GM19372 (cell line): ENCODE data around the gene LRRC1.

Experiments used
- ATAC-seq: cut with Tn5 transposase; IDR thresholded peaks from one replicate; pipeline ENCODE4 v1.9.1; 2021; ENCODE audit warnings: mild to moderate bottlenecking, low read depth, moderate library complexity; ENCODE audit not compliant: unreplicated experiment

Gene LRRC1

DNA sequence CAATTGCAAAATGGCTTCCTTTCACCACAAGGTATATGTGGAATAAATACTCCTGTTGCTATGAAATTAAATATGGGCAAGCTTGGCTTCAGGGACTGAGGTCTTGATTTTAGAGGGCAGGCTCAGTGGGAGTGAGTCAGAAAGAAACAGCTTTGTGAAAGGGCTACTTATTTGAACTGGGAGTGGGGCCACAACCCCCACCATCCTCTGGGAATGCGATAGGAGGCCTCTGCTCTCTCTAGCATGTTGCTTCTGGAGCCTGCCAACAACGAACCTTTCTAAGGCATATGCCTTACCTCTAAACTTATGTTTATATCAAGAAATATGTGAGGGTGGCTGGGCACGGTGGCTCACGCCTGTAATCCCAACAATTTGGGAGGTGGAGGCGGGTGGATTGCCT, 149.7 kb downstream of the LRRC1 start:
- ATAC-seq: no peak

GRCh38 chr6:53945765-53946407, 151.1 kb downstream of the LRRC1 start:
- ATAC-seq: no peak

DNA sequence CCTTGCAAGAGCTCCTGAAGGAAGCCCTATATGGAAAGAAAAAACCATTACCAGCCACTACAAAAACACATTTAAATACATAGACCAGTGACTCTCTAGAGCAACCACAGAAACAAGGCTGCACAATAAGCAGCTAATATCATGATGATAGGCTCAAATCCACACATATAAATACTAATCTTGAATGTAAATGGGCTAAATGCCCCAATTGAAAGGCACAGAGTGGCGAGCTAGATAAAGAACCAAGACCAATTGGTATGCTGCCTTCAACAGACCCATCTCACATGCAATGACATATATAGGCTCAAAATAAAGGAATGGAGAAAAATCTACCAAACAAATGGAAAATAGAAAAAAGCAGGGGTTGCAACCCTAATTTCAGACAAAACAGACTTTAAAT, 153.0 kb downstream of the LRRC1 start:
- ATAC-seq: no peak

DNA sequence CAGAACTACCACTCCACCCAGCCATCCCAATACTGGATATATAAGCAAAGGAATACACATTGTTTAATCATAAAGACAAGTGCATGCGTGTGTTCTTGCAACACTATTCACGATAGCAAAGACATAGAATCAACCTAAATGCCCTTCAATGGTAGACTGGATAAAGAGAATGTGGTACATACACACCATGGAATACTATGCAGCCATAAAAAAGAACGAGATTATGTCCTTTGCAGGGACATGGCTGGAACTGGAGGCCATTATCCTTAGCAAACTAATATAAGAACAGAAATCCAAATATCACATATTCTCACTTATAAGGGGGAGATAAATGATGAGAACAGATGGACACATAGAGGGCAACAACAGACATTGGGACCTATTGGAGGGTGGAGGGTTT, 156.6 kb downstream of the LRRC1 start:
- no peak for ATAC-seq

DNA sequence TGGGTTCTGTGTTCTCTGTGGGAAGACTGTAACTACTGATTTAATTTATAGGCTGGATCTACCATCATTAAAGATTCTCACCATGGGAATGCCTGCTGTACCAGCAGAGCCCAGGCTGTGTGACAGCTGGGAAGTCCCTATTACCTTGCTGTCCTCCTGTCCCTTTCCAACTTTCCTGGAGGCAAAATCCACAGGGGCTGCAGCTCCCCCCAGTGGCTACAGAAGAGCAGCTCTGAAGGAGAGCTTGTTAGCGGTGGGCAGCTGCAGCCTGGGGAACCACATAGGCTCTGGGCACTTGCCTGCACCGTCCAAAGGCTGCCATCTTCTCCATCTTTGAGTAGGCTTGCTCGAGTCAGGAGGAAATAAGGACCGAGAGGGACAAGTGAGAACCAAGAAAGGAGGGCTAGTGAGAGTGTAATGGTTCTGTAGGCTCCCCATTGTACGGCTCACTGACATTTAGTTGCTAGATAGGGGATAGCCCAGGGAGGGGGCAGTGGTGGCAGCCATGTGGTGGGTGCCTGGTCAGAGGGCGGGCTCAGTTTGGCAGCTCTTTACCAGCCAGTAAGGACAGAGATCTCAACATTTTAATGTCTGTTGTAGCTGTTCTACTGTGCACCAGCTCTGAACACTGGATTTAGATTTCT, 161.4 kb downstream of the LRRC1 start:
- ATAC-seq: peak; percentile 69

DNA sequence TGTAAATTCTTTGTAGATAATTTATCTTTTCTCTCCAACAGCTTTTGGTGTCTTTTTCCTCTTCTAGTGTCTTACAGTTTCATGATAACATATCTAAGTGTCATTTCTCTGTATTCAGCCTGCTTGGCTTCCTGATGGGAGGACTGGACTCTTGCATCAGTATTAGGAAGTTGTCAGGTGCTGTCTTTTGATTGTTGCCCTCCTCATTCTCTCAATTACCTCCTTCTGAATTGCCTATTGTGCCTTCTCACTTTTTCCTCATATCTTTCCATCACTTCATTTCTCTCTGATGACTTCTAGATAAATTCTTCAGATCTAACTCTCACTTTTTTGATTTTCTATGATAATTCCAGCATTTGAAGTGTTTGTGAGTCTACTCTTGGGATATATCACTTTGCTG, 162.0 kb downstream of the LRRC1 start:
- no peak for ATAC-seq

GRCh38 chr6:53959717-53960116, 164.9 kb downstream of the LRRC1 start:
- ATAC-seq: no peak

DNA sequence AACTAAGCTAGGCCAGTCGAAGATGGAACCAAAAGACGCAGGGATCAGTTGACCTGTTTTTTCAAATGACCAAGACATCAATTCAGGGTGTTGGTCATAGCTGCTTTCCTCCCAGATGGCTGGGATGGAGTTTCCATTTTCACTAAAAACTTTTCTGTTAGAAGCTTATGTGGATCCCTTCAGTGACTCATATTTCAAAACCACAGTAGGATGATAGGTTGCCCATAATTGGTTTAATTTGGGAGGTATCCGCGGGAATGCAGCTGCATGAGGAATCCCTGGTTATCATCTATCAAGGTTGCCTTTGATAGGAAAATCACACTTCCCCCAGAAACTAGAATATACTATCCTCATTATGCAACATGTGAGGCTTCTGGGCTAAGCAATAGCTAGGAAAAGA, 165.5 kb downstream of the LRRC1 start:
- ATAC-seq: no peak

DNA sequence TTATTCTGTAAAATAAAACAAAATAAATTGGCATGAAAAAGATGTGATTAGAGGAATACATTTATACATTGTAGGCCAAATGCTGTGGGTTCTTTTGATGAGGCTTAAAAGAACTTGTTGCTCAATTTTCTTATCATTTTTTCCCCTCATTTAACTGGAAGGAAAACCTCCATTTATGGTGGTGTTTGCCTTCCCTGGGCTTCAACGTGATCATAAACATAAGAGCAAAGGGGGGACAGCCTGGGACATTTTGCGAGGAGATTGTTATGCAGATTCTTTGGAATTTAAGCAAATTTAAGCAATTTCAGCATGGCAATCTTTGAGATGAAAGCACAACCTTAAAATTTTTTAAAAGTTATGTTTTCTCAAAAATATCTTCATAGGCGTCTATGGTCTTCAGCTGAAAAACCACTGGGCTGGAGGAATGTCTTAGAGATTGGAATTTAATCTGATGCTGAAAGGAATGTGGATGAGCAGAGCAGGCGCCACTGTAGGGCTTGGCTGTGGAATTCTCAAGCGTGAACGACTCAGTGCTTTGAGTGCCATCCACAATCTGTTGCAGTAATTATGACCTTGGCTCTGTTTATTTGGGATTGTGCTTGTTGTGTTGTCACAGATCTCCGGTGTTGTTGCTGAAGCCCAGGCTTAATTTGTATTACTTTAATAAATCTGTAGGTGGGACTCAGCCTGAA, 167.0 kb downstream of the LRRC1 start:
- ATAC-seq: no peak

DNA sequence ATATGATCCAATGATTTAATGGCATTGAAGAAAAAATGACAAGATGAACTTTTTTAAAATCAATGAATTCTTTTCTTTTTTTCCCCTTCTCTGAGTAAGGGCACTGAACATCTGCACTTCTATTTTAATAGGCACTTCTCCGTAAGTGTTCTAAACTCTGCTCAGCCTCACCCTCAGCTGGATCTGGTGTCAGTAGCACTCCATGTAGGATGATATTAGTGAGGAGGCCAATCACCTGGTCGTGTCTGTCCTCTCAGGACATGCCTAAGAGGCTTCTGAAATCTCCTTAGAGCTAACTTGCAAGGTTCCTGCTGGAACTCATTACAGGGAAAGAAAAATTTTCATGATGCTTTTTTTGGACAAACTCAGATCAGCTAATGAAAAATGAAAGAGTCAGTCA, 167.8 kb downstream of the LRRC1 start:
- no peak for ATAC-seq

GRCh38 chr6:53967415-53967814, 172.6 kb downstream of the LRRC1 start:
- ATAC-seq: no peak
